SK-N-SH (cell line): ENCODE data around the gene GRB10. TPM values are rescaled to one million over a fixed set of nuclear protein-coding genes. Genes with fewer than 3 reads are reported as not detected.

Experiments used
- CTCF ChIA-PET: fragments of 300-600, 350-600 bp; formaldehyde crosslinking; extraction: SDS; loops from one replicate; lab custom pipeline; 2021; lab: Yijun Ruan, JAX
- POLR2A ChIA-PET: fragments of 350-600 bp; sonication (Branson Sonifier 250); formaldehyde crosslinking; extraction: SDS; loops from one replicate; lab custom pipeline; 2020; ENCODE audit warnings: antibody characterized with exemption, inconsistent platforms; lab: Yijun Ruan, JAX
- DNase-seq: peaks from one replicate; pipeline ENCODE4 v3.0.0; 2012
- H2AFZ ChIP-seq: fragments of 200-600 bp; sonication (generic); 2 replicates; pipeline ENCODE4 v1.8.1; 2016; ENCODE audit warnings: antibody characterized with exemption, mild to moderate bottlenecking, low read depth
- H3F3A ChIP-seq: fragments of 200-600 bp; sonication (generic); replicated peaks from 2 replicates; pipeline ENCODE3; 2016; ENCODE audit warnings: antibody characterized with exemption, mild to moderate bottlenecking; ENCODE audit not compliant: insufficient read depth
- H3K27ac ChIP-seq, 2 experiments: fragments of 200-500 bp in 1 of 2; fragments of 200-600 bp in 1 of 2; sonication (Bioruptor generic) in 1 of 2; sonication (generic), shearing (Covaris generic) in 1 of 2; 2 replicates each; pipeline versions ENCODE4 v1.5.1 to v1.6.1; 2014 to 2016; ENCODE audit warnings: low read depth in 2 of 2, inconsistent platforms in 1 of 2, low read length in 1 of 2, mild to moderate bottlenecking in 1 of 2, mixed read lengths in 1 of 2
- H3K27me3 ChIP-seq: fragments of 200-600 bp; sonication (generic), shearing (Covaris generic); 2 replicates; pipeline ENCODE4 v1.6.1; 2016; ENCODE audit warnings: mixed run types; ENCODE audit not compliant: insufficient read depth
- H3K36me3 ChIP-seq, 2 experiments: fragments of 200-500 bp in 1 of 2; fragments of 200-600 bp in 1 of 2; sonication (Bioruptor generic) in 1 of 2; sonication (generic) in 1 of 2; replicated peaks in 1 of 2; 2 replicates each; pipeline versions ENCODE3 to v1.5.1; 2014 to 2016; ENCODE audit warnings: low read length in 1 of 2, mild to moderate bottlenecking in 1 of 2; ENCODE audit not compliant: insufficient read depth in 2 of 2, control insufficient read depth in 1 of 2
- H3K4me1 ChIP-seq, 2 experiments: fragments of 200-500 bp in 1 of 2; fragments of 200-600 bp in 1 of 2; sonication (Bioruptor generic) in 1 of 2; sonication (generic), shearing (Covaris generic) in 1 of 2; 2 replicates each; pipeline versions ENCODE4 v1.5.1 to v1.6.1; 2014 to 2016; ENCODE audit warnings: low read depth in 1 of 2, low read length in 1 of 2, mixed run types in 1 of 2; ENCODE audit not compliant: insufficient read depth in 2 of 2, control insufficient read depth in 1 of 2
- H3K4me2 ChIP-seq: fragments of 200-600 bp; sonication (generic), shearing (Covaris generic); 2 replicates; pipeline ENCODE4 v1.6.1; 2017; ENCODE audit warnings: mixed run types
- H3K4me3 ChIP-seq, 2 experiments: fragments of 200-500 bp in 1 of 2; fragments of 200-600 bp in 1 of 2; sonication (Bioruptor generic) in 1 of 2; sonication (generic), shearing (Covaris generic) in 1 of 2; 2 replicates each; pipeline versions ENCODE4 v1.5.1 to v1.8.1; 2014 to 2016; ENCODE audit warnings: low read depth in 2 of 2, inconsistent platforms in 1 of 2, low read length in 1 of 2, mild to moderate bottlenecking in 1 of 2, mixed read lengths in 1 of 2, moderate library complexity in 1 of 2
- H3K79me2 ChIP-seq: fragments of 200-600 bp; sonication (generic); 2 replicates; pipeline ENCODE4 v1.8.1; 2017; ENCODE audit warnings: mild to moderate bottlenecking; ENCODE audit not compliant: insufficient read depth
- H3K9ac ChIP-seq: fragments of 200-600 bp; sonication (generic); 2 replicates; pipeline ENCODE4 v1.6.1; 2017; ENCODE audit warnings: mixed run types
- H3K9me2 ChIP-seq: fragments of 200-600 bp; sonication (generic); 2 replicates; pipeline ENCODE4 v1.6.1; 2017; ENCODE audit warnings: mixed run types
- H3K9me3 ChIP-seq: fragments of 200-600 bp; sonication (generic); 2 replicates; pipeline ENCODE4 v1.6.1; 2017; ENCODE audit warnings: mixed run types, mild to moderate bottlenecking, moderate library complexity
- H4K20me1 ChIP-seq: fragments of 200-600 bp; sonication (generic); 2 replicates; pipeline ENCODE4 v1.6.1; 2017; ENCODE audit warnings: mild to moderate bottlenecking, mixed run types; ENCODE audit not compliant: insufficient read depth
- CHD2 ChIP-seq: fragments of 150-350 bp; IDR thresholded peaks from 2 replicates; pipeline ENCODE4 v1.6.1; 2018; ENCODE audit warnings: low read length; ENCODE audit not compliant: partially characterized antibody
- ELF1 ChIP-seq: IDR thresholded peaks from 2 replicates; pipeline ENCODE4 v1.4.0; 2012
- EP300 ChIP-seq, 2 experiments: IDR thresholded peaks; 2 replicates each; pipeline versions ENCODE4 v1.4.0 to v1.6.1; 2012; ENCODE audit warnings: borderline replicate concordance in 1 of 2, low read depth in 1 of 2, low read length in 1 of 2
- EZH2phosphoT487 ChIP-seq: fragments of 200-600 bp; sonication (generic); IDR thresholded peaks from 2 replicates; pipeline ENCODE4 v1.6.1; 2017; ENCODE audit warnings: low read depth, mixed run types, mild to moderate bottlenecking, antibody characterized with exemption, moderate library complexity, borderline replicate concordance
- FOXJ3 ChIP-seq: sonication (generic); formaldehyde crosslinking; IDR thresholded peaks from 2 replicates; pipeline ENCODE4 v1.5.1; 2020; ENCODE audit warnings: mild to moderate bottlenecking, missing genetic modification reagents
- FOXM1 ChIP-seq: IDR thresholded peaks from 2 replicates; pipeline ENCODE4 v1.4.0; 2012; ENCODE audit warnings: low read depth, mild to moderate bottlenecking
- GABPA ChIP-seq: IDR thresholded peaks from 2 replicates; pipeline ENCODE4 v1.4.0; 2012; ENCODE audit warnings: low read depth, mild to moderate bottlenecking
- GATA2 ChIP-seq: sonication (generic); formaldehyde crosslinking; IDR thresholded peaks from 2 replicates; pipeline ENCODE4 v1.5.0; 2020; ENCODE audit warnings: mild to moderate bottlenecking, missing genetic modification reagents
- JUND ChIP-seq: IDR thresholded peaks from 2 replicates; pipeline ENCODE4 v1.4.0; 2012
- MEF2A ChIP-seq: IDR thresholded peaks from 2 replicates; pipeline ENCODE4 v1.4.0; 2012; ENCODE audit warnings: low read depth, borderline replicate concordance
- MXI1 ChIP-seq: IDR thresholded peaks from 2 replicates; pipeline ENCODE4 v1.6.1; 2012; ENCODE audit warnings: mild to moderate bottlenecking, low read depth, low read length, improper control_type of control experiment
- NFIC ChIP-seq: IDR thresholded peaks from 2 replicates; pipeline ENCODE4 v1.4.0; 2012; ENCODE audit warnings: borderline replicate concordance
- REST ChIP-seq: IDR thresholded peaks from 2 replicates; pipeline ENCODE4 v1.6.1; 2012; ENCODE audit warnings: mild to moderate bottlenecking, low read depth, low read length, moderate library complexity
- RXRA ChIP-seq: IDR thresholded peaks from 2 replicates; pipeline ENCODE4 v1.4.0; 2012; ENCODE audit warnings: low read depth, mild to moderate bottlenecking, borderline replicate concordance
- SIN3A ChIP-seq: IDR thresholded peaks from 2 replicates; pipeline ENCODE4 v1.6.1; 2012; ENCODE audit warnings: low read depth, mild to moderate bottlenecking, low read length, moderate library complexity, borderline replicate concordance
- TCF12 ChIP-seq: IDR thresholded peaks from 2 replicates; pipeline ENCODE4 v1.4.0; 2012
- TEAD4 ChIP-seq: IDR thresholded peaks from 2 replicates; pipeline ENCODE4 v1.4.0; 2012; ENCODE audit warnings: mild to moderate bottlenecking, borderline replicate concordance; ENCODE audit not compliant: insufficient read depth
- USF1 ChIP-seq: IDR thresholded peaks from 2 replicates; pipeline ENCODE4 v1.4.0; 2012; ENCODE audit warnings: low read depth, borderline replicate concordance
- YY1 ChIP-seq: IDR thresholded peaks from 2 replicates; pipeline ENCODE4 v1.4.0; 2012; ENCODE audit warnings: low read depth, mild to moderate bottlenecking
- ZBTB33 ChIP-seq: IDR thresholded peaks from 2 replicates; pipeline ENCODE4 v1.4.0; 2012; ENCODE audit warnings: low read depth, borderline replicate concordance
- polyA plus RNA-seq, 3 experiments: library from polyadenylated mRNA; depleted of rRNA; stranded (reverse); fragments of >200 nt; gene quantifications; 2 replicates each; pipeline ENCODE4 v1.2.3, GENCODE V29; 2012

The GRB10 gene
- polyA plus RNA-seq, 1 of the 3 experiments (the other 2 are of a cell fraction): 5.1 TPM

GRCh38 chr7:50703654-50704053 is 79.0 kb downstream of the GRB10 start (continued):
- TF ChIP-seq JUND: no peak
- no peak for TF ChIP-seq GABPA
- no peak for TF ChIP-seq USF1

- CTCF ChIA-PET: interaction anchor here (1.4 kb wide), 1 partner anchor 462 kb away, joined by 4 read pairs; no protein-coding TSS in a partner anchor
- DNase-seq: no peak
These were observed 83.6 kb downstream of the GRB10 start for GRCh38 chr7:50699143-50699542.

More at GRCh38 chr7:50699143-50699542, 83.6 kb downstream of the GRB10 start:
- no peak overlapping the region for H2AFZ ChIP-seq
- peaks cover 5% of the 10 kb centered on the region for H3F3A ChIP-seq
- H3K9me2 ChIP-seq: no peaks in the 10 kb centered on the region
- H3K79me2 ChIP-seq: peaks cover 33% of the 10 kb centered on the region
- POLR2A ChIA-PET: no interaction called here
- peaks cover 36% of the 10 kb centered on the region for H4K20me1 ChIP-seq
- H3K4me3 ChIP-seq: no peak overlapping the region
- peaks cover 0 to 40% of the 10 kb centered on the region in 2 experiments for H3K36me3 ChIP-seq
- H3K9ac ChIP-seq: no peak overlapping the region
- no peaks in the 10 kb centered on the region for H3K9me3 ChIP-seq
- H3K4me1 ChIP-seq: no peaks in the 10 kb centered on the region
- H3K27ac ChIP-seq: no peak overlapping the region
- no peak for TF ChIP-seq GATA2 (CRISPR knock-in tag)
- no peak for TF ChIP-seq EP300 (IDR thresholded peaks at IDR 0.05; ENCODE audit: borderline replicate concordance in 1 of 2, low read depth in 1 of 2, low read length in 1 of 2)
- no peak for TF ChIP-seq ELF1
- no peak for TF ChIP-seq TEAD4
- TF ChIP-seq FOXM1: no peak
- TF ChIP-seq NFIC: no peak
- no peak for TF ChIP-seq MXI1
- no peak for TF ChIP-seq FOXJ3
- TF ChIP-seq TCF12: no peak
- TF ChIP-seq JUND: no peak
- no peak for TF ChIP-seq EZH2phosphoT487
- TF ChIP-seq MEF2A: no peak
- no peak for TF ChIP-seq RXRA
- TF ChIP-seq REST: no peak
- no peak for TF ChIP-seq YY1
- no peak for TF ChIP-seq SIN3A
- no peak for TF ChIP-seq ZBTB33
- no peak for TF ChIP-seq CHD2
- H3K27me3 ChIP-seq: no peaks in the 10 kb centered on the region
- no peak overlapping the region for H3K4me2 ChIP-seq
